ENCODE data around the gene JAZF1.

The JAZF1 gene

DNA sequence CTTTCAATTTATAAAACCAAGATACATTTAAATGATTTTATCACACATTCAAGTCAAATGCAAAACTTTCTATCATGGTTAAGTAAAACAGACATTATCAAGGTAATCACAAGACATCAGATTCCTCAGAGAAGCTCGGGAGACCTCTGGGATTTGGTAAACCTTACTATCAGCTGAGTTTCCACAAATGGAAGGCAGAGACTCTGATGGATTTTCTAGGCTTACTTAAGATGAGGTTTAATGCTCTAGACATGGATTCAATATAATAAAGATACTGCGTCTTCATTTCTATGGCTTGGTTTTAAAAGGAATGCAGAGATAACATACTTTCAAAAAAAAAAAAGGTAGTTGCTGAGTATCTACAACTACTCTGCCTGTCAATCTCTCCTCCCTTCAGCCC, 171.7 kb downstream of the JAZF1 start:
- DNase-seq (ENCODE audit: low read depth, low spot score), result no peak

DNA sequence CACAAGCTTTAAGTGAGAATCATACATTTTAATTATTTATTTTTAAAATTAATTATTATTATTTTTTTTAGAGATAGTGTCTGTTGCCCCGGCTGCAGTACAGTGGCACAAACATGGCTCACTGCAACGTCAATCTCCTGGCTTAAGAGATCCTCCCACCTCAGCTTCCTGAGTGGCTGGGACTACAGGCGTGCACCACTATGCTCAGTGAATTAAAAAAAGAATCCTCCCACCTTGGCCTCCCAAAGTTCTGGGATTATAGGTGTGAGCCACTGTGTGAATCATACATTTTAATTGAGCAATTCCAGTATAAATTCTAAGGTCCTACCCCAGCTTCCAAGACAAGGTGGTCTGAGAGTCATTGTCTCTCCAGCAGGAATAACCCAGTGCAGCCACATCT, 172.4 kb downstream of the JAZF1 start:
- DNase-seq (ENCODE audit: low read depth, low spot score), result no peak

DNA sequence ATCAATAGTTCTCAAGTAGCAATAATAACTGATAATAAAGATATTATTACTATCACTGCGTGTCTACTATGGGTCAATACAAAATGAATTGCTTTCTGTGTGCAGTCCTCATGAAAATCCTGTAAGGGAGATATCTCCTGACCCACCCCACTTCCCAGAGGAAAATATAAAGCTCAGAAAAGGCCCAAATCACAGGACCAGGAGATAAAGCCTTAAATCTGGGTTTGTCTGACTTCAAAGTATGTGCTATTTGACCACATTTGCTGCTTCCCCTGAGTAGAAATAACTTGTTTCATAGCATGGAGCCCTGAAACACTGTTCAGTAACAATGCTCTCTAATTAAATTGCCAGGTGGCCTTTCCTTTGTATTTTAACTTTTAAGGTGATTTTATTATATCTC, 174.1 kb downstream of the JAZF1 start:
- no peak for DNase-seq (ENCODE audit: low read depth, low spot score)

DNA sequence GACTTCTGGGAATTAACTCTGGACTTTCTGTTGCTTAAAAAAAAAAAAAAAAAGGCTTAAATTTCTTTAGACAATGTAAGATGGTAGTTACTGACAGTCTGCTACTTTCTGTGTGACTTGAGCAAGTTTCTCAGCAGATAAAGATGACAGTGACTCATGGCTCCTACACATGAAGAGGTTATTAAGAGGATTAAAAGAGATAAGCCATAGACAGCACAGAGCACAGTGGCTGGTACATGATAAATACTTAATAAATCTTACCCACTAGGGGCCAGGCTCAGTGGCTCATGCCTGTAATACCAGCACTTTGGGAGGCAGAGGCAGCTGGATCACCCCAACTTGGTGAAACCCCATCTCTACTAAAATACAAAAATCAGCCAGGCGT, 174.8 kb downstream of the JAZF1 start:
- no peak for DNase-seq (ENCODE audit: low read depth, low spot score)

DNA sequence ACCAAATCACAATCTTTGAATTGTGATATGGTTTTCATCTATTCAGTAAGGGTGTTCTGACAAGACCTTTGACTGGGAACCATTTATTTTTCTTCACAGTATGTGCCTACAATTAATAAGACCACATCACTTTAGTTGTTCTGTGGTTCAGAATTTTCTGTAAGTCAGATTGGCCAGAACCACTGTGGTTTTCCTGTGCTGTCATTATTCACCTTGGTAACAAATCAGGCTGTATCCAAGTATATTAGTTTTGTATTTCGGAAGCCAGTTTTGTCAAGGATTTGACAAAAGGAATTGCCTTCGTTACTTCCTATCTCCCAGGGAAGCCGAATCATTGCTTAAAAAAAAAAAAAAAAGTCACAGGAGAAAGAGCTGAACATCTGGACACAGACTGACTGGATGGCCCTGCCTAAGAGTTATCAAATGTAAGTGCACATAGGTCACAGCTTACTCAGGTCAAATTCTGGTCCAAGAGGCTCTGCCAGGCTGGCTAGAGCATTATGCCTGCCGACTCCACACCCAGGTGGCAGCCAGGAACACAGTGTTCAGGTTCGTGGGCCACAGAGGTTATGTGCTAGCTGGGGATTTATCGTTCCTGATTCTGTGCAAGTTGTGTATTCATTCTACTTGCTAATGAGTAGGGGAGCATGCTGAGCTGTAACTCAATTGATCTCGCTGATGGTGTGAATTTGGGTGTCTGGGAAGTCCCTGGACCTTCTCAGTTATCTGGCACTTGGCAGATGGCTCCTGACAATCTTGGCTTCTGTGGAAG, 175.3 kb downstream of the JAZF1 start:
- DNase-seq (ENCODE audit: low read depth, low spot score), result peak; percentile 40

DNA sequence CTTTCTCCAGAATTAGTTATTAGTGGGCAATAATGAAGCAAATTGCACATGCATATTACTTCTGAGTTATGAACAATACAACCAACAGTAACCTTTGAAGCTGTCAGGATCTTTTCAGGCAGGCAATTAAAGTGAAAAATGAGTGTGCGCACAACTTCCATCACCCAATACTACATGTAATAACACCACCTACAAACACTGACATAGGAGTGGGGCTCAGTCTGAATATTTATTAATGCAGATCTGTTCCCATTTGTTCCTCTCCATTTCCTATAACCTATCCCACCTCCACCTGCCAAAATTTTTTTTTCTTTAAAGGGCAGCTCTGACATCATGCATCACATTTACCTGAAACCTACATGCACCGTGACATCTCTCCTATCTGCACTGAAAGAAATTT, 177.2 kb downstream of the JAZF1 start:
- no peak for DNase-seq (ENCODE audit: low read depth, low spot score)

DNA sequence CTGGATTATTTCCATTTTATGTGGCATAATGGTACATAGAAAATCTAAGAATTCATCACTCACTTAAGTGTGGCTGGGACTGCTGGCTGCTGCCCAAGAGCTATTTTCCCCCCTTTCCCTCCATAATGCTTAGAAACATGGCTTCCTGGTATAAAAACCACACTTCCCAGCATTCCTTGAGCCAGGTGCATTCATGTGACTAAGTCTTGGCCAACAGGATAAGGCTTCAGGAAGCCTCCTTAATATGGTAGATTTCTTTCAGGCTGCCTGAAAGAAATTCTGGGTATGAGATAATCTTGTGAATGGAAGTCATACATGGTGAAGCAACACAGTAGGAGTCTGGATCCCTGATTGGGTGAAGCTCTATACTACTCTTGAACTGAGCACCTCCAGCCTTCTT, 178.0 kb downstream of the JAZF1 start:
- peak; percentile 22 for DNase-seq (ENCODE audit: low read depth, low spot score)

DNA sequence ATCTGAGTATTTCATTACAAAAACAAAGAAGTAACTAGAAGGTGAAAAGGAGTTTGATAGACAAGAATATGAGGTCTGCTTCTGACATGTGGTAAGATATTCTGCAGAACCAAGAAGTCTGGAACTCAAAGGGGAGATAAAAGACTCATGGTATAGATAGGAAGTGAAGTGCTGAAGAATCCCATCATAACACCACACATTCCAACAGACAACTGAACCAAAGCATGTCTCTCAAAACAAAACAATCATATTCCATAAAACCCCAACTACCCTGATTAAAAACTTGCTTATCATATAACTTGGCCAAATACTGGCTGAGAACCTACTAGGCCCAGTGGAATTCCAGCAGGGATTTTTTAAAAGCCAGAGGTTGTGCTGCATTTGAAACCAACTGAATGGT, 178.7 kb downstream of the JAZF1 start:
- no peak for DNase-seq (ENCODE audit: low read depth, low spot score)

DNA sequence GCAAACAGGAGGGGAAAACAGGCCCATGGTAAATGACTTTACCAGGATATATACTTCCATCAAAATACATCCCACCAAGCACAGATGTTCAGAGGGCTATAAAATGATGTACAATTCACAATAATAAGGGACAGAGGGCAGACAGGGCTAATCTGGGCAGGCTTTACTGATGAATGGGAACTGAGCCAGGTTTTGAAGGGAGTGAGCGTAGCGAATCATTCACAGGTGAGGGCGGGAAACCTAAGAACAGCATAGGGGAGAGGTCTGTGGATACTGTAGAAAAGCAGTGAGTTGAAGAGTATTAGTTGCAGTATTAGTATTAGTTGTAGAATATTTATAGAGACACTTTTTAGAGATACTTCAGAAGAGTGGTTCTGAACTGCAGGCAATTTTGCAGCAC, 180.8 kb downstream of the JAZF1 start:
- no peak for DNase-seq (ENCODE audit: low read depth, low spot score)

DNA sequence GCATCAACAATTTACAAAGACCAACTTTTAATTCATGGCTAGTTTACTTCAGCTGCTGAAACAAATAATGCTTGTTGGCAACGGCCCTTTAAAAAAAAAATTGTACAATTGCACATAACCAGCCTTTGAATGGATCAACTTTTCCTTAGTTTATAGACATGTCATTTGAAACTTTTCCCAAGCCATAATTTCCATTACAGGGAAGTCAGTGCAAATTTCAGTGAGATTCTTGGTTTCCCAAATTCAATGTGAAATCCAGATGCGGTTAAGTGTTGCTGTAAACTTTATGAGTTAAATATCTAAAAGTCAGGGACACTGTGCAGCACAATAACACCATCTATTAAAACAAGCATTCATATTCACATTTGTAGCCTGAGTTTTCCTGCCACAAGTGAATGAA, 182.2 kb downstream of the JAZF1 start:
- DNase-seq (ENCODE audit: low read depth, low spot score), result no peak

DNA sequence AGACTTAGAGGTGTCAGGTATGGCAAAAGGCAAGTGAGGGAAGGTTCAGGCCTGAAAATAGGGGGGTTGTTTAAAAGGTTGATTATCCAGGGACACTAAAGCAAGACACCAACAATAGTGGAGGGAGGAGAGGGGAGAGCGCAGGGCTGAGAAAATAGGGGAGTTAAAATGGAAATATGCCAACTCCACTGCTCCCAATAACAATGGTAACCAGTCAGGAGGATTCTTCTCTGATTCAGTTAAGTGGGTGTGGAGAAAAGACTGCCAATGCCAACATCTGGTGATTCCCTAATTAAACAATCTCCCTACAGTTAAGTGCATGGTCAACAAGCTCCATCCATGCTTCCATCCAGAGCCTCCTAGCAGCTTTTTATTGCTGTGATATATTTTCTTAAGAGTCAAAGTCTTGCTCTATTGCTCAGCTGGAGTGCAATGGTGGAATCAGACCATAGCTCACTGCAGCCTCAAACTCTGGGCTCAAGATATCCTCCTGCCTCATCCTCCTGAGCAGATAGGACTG, 183.3 kb downstream of the JAZF1 start:
- DNase-seq (ENCODE audit: low read depth, low spot score), result no peak

DNA sequence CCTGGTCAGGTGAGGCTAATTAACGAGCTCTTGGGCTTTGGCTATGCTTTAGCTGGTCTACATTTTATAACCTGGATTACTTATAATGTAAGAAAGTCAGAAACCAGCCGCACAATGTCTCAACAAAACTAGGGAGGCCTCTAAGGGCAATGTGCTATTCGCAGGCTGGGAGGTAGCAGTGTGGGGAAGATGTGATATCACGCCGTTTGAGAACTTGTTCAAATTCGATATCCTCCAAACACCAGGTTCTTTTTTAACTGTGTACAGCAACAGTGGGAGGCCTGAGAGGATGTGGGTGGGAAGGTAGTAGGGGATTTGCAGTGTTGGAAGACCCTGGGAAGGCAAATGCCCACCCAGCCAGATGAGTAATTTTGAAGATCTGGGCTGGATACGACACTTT, 184.5 kb downstream of the JAZF1 start:
- DNase-seq (ENCODE audit: low read depth, low spot score), result no peak

DNA sequence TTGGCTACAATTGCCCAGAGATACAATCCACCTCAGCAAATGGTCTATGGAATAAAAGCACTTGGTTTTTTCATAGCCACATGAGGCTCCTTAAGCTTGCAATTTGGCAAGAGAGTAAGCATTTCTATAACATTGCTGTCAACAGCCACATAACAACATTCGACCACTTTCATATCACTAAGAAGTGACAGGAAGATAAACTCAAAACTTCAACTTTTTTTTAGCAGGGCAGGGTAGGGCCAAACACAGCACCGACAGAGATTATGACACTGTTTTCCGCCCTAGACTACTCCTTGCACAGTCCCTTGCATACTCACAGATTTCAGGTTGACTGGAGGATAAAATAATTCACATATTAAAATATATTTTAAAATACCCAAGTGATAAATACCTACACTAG, 185.4 kb downstream of the JAZF1 start:
- no peak for DNase-seq (ENCODE audit: low read depth, low spot score)

DNA sequence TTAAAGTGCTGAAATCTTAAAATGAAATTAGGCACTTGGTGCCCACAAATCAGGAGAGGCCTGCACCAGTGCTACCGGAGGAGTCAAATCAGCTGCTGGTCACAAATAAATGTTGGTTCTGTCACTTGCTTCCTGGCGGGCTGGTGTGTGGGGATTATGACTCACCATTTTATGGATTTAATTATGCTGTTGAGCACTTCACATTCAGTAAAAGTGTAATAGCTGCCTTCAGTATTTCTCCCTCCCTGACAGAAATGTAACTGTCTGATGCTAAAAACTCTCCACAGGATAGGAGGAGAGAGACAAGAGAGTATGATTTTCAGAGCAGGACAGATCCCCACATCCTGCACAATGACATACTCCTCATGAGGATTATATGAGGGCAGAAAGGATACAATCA, 186.0 kb downstream of the JAZF1 start:
- no peak for DNase-seq (ENCODE audit: low read depth, low spot score)

DNA sequence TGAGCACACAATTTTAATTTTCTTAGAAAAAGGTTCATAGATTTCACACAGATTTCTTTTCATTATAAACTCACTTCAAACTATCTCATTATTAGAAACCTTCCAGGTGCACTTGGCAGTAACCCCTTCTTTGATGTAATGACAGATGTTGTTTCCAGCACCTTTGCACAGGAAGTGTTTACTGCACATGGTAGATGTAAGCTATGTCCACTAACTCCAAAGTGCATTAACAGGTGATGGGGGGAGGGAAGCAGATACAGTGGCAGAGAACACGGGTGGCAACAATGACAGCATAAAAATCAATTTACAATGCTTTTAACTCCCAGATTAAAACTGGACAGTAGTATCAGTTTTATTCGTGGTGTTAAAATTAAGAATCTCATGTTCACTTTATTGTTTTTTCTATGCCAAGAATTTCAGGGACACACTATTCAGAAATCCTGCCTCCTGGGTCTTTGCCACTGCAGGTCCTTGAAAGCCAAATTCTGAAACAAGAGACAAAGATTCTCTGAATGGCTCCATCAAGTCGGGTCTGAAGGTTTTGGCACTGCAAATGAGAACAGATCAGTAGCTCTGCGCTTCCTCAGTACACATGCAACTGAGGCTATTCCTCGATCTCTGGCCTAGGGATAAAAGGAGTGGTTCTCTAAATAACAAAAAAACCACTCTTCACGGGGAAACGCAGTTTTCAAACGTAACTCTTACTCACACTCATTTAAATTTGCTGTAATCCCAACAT, 187.7 kb downstream of the JAZF1 start:
- no peak for DNase-seq (ENCODE audit: low read depth, low spot score)

DNA sequence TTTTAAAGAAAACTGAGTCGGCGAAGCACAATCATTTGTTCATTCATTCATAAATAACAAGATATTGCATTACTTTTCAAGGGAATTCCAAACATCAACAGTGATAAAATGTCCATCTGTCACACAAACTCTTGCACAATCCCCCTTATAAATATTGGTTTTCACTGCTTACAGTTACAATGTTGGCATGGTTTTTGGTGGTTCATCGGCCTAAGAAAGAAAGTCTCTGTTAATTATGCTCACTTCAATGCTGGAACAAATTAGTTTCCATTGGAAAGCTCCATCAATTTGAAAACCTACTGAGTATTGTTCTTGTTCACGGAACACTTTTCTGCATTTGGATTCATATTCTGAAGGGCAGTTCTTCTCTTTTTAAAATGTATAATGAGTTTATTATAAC, 188.5 kb downstream of the JAZF1 start:
- DNase-seq (ENCODE audit: low read depth, low spot score), result no peak

DNA sequence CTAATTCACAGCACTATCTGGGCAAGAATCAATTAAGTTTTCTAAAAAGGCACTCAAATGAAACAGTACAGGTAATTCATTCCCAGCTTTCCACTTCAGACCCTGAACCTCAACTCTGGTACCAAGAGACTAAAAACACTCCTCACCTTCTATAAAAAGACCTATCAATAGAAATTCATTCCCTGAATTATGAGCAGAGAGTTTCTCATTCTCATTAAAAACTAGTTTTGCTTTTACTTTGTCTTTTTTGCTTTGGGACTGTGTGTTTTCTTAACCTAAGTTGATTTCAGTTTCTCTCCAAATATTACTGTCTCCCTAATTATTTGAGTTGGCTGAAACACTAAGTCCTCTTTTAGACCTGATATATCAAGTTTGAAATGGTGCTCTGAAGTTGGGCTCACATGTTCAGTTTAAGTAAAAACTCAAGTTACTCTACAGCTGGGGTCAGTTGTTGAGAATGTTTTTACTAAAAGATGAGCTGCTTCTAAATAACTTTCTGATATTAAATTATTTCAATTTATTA, 189.5 kb downstream of the JAZF1 start:
- DNase-seq (ENCODE audit: low read depth, low spot score), result no peak

DNA sequence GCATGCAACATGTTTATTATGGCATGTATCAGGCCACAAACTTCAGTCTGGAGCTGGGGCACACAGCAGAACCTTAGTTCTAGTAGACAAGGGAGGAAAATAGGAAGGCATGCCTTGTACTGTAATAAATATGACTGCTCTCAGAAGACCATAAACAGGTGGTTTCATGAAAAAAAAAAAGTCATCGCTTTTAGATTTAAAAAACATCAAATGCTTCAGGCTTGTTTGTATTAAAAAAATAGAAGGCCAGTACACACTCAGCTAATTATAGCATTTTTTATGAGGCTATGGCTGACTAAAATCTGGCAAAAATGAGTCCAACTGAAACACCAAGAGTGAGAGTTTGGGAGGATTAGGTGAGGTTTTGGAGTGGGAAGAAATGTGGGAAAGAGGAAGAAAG, 204.1 kb downstream of the JAZF1 start:
- no peak for DNase-seq (ENCODE audit: low read depth, low spot score)

DNA sequence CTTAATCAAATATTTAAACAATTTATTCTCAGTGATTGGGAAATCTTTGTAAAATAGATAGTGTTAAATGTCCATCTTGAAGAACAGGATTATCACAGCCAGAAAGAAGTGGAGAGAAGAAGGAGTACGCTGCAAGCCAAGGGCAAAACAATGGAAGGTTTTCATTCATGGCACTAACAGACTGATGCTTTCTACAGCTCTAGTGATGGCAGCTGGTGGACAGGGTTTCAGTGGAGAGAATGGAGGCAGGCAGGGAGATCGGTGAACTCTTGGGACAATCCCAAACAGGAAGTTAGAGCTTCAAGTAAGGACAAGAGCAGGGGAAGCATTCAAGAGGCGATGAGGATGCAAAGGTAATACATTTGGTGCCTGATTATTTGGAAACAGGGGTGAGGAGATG, 207.0 kb downstream of the JAZF1 start:
- DNase-seq (ENCODE audit: low read depth, low spot score), result no peak

DNA sequence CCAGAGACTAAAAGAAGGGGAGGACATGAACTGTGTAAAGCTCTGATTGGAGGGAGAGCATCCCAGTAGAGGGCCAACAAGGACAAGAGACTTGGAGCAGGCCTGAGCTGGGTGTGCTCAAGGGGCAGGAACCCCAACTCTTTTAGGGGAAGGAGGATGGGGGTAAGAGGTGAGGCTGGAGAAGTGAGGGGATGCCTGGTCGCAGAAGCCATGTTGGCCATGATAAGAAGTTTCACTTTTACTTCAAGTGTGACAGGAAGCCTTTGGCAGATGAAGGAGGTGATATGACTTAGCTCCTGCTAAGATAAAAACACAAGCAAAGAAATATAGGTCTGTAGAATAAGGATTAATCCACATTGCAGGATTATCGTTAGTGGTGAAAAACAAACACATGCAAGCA, 208.3 kb downstream of the JAZF1 start:
- no peak for DNase-seq (ENCODE audit: low read depth, low spot score)

DNA sequence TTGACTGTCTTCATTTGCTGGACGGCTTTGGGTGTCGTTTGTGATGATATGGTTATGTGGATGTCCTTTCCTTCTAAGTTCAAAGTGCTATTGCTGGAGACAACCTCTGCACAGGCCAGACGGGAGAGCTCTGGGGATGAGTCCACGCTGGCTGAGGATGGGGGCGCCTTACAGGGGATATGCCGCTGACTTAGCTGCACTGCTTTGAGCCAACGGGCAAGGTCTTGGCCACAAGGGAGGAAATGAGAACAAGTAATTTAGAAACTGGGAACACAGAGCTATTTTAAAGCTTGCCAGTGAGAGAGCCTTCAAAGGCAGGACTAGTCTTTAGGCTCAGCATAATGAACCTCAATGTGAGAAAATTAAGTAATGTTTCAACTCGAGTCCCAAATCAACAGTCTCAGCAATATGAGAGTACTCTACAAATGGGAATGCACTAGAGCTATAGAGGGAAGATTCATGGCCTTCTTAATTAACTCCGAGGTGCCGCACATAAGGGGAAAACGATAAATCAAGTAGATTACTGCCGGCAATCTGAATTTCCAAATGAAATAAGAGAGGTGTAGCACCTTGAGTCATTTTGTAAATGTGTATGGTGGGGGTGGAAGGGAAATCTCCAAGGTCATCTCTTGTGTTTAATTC, 209.3 kb downstream of the JAZF1 start:
- DNase-seq (ENCODE audit: low read depth, low spot score), result no peak

DNA sequence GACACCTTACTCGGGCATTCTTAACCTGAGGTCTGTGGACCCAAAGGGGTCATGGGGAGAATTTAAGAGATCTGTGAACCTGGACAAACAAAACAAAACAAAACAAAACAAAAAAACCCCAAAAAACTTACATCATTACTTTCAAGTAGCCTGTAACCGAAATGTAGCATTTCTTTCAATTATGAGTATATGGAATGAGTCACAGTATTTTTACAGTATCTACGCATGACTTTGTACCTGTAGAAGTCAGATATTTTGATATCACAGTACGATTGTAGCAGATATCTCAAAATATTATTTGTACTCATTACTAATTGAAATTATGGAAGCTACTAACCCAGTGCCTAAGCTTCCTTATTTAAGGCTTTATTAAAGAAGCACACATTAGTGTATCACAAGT, 210.2 kb downstream of the JAZF1 start:
- DNase-seq (ENCODE audit: low read depth, low spot score), result no peak

DNA sequence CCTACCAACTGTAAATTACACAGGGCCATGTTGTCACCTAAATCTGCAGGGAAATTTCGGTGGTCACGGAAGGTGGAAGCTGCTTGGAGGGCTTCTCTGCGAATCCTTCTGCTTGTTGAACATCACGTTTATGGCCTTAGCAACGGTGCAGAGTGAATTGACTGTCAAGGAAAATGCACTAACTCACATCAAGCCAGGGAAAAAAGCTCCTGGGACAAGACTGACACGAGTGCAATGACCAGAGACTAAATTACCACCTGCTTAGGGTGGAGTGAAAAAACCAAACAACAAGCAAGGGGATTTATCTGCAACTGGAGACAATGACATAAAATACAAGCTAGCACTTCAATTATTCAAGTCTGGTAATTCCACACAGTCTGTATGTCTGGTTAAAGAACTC, 211.2 kb downstream of the JAZF1 start:
- no peak for DNase-seq (ENCODE audit: low read depth, low spot score)

Measured in ELF-1 (cell line).